ENCODE measurements around the gene RBM12.
"Not testable (repeated sequence)": the region's sequence is repeated elsewhere in the genome, so short reads cannot be mapped to it uniquely, and the experiment has no call there.

The RBM12 gene

DNA sequence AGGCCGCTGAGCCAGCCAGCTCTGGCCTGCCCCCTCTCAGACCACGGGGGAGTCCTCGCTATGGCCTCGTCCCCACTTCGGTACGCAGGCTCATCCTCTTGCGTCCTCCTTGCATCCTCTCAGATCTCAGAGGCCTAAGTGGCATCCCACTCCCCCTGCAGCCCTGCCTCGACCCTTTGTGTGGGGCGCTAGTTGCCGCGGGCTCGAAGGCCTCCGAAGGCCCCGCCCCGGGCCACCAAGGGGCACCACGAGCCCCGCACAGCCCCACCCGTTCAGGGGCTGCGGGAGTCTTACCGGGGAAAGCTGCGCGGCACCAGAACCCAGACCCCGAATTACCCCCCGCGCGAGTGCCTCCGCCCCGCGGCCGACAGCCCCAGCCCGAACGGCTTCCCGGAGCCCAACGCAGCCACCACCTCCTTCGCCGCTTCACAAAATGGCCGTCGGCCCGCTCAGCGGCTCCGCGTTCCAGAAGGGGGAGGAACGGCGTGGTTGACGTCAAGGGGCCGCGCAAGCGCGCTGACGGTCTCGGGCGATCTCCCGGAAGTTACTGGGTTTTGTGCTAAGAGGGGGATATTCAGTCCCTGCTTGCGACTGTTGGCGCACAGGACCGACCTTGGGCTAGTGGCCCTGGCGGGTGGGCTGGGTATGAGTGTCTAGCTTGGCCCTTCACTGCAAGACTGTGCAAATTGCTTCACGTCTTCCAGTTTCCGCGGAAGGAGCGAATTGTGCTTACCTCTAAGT, at the start of gene RBM12, which contains the start of gene CPNE1:
Gene RBM12 (minus strand): TSS at position 435 of the 741 bp plus-strand sequence. CDS start 9,578 bp downstream, outside the sequence.
Gene CPNE1 (minus strand): TSS at position 435 of the 741 bp plus-strand sequence. CDS start 31,977 bp downstream, outside the sequence.
- DNase-seq (ENCODE audit: insufficient read length, low spot score) (peak; percentile 93), FAIRE-seq (no peak)
- TF ChIP-seq CTCF (IDR thresholded peaks at IDR 0.05; ENCODE audit: insufficient read depth, missing control alignments), result no peak

GRCh38 chr20:35714127-35714526, 49.4 kb upstream of the RBM12 start:
- TF ChIP-seq CTCF (IDR thresholded peaks at IDR 0.05; ENCODE audit: insufficient read depth, missing control alignments), result no peak
- no peak for FAIRE-seq
- no peak for DNase-seq (ENCODE audit: insufficient read length, low spot score)

- not testable (repeated sequence) for DNase-seq (ENCODE audit: insufficient read length, low spot score); FAIRE-seq
Measured at GRCh38 chr20:35713120-35713519, 48.4 kb upstream of the RBM12 start.

GRCh38 chr20:35711588-35712209, 47.0 kb upstream of the RBM12 start:
- DNase-seq (ENCODE audit: insufficient read length, low spot score), result no peak
- no peak for FAIRE-seq
- TF ChIP-seq CTCF (IDR thresholded peaks at IDR 0.05; ENCODE audit: insufficient read depth, missing control alignments), result no peak

DNA sequence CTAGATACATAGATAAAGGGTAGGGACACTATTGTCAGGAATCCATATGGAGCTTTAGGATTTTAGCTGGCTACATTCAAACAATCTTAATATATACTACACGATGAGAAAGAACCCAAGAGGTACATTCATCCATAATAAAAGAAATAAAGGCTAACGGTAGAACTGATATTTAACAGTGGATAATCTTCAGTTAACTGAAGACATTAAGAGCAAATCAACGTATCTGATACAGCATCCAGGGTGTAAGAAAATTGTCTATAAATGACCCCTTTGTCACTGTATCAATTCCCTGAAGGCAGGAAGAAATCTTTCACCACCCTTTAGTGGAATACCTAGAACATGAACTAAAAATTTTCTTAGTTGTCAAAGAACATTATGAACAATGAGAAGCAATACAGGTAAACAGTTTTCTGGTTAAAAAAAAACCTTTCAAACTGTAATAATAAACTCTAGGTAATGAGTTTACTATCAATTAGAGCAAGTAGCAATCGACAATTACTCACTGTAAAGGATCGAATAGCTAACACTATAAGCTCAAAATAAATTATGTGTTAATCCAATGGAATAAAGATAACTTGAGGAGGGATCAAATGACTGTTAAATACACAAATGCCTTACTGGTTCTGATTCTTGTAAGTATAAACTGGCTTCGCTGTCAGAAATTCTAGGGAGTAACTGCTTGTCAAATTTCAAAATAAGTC, 46.3 kb upstream of the RBM12 start:
- TF ChIP-seq CTCF (IDR thresholded peaks at IDR 0.05; ENCODE audit: insufficient read depth, missing control alignments), result no peak
- no peak for DNase-seq (ENCODE audit: insufficient read length, low spot score)
- FAIRE-seq, result no peak

DNA sequence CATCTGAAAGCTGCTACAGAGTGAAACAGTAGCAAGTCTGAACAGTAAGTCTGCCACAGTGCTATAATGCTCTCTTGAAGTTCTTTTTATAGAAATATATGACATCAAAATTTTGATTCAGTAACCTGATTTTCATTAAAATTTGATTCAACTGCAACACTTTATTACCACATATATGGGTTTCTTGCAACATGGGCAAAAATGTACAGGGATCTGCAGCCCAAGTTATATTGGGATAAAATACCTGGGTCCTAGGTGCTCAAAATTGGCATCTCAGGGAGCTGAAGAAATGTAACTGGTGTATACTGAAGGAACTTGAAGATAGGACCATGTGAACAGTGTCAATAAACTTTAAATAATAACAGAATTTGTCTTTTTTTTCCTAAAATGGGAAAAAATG, 45.3 kb upstream of the RBM12 start:
- FAIRE-seq, result no peak

More for the DNA sequence above, 45.3 kb upstream of the RBM12 start:
- no peak for TF ChIP-seq CTCF (IDR thresholded peaks at IDR 0.05; ENCODE audit: insufficient read depth, missing control alignments)
- DNase-seq (ENCODE audit: insufficient read length, low spot score), result no peak

Measured in D721Med (cell line).